H9 (cell line): ENCODE results near the gene RALA. TPM values are rescaled to one million over a fixed set of nuclear protein-coding genes. Genes with fewer than 3 reads are reported as not detected.

Source experiments
- DNase-seq: peaks from one replicate; pipeline ENCODE4 v3.0.0-alpha.2; 2017
- H2AFZ ChIP-seq: one replicate; pipeline ENCODE4 v1.6.1; 2013; ENCODE audit warnings: mild to moderate bottlenecking, low read length, control low read depth, moderate library complexity
- H2AK5ac ChIP-seq: 2 replicates; pipeline ENCODE4 v1.6.1; 2013; ENCODE audit warnings: low read length, control low read depth, mixed read lengths; ENCODE audit not compliant: insufficient read length
- H2BK120ac ChIP-seq: one replicate; pipeline ENCODE4 v1.6.1; 2013; ENCODE audit warnings: low read depth, mild to moderate bottlenecking, low read length, control low read depth, inconsistent platforms; ENCODE audit not compliant: poor library complexity, severe bottlenecking
- H2BK12ac ChIP-seq: 2 replicates; pipeline ENCODE4 v1.6.1; 2013; ENCODE audit warnings: low read length, control low read depth, mixed read lengths, low read depth; ENCODE audit not compliant: insufficient read length
- H2BK15ac ChIP-seq: 2 replicates; pipeline ENCODE4 v1.6.1; 2013; ENCODE audit warnings: low read depth, low read length, control low read depth
- H2BK20ac ChIP-seq: one replicate; pipeline ENCODE4 v1.6.1; 2013; ENCODE audit warnings: low read depth, mild to moderate bottlenecking, low read length, control low read depth, inconsistent platforms; ENCODE audit not compliant: poor library complexity, severe bottlenecking
- H2BK5ac ChIP-seq: 2 replicates; pipeline ENCODE4 v1.6.1; 2013; ENCODE audit warnings: low read length, control low read depth, mixed read lengths; ENCODE audit not compliant: insufficient read length
- H3K14ac ChIP-seq: 2 replicates; pipeline ENCODE4 v1.6.1; 2013; ENCODE audit warnings: low read length, control low read depth; ENCODE audit not compliant: insufficient read depth
- H3K18ac ChIP-seq: 2 replicates; pipeline ENCODE4 v1.6.1; 2013; ENCODE audit warnings: low read depth, mild to moderate bottlenecking, mixed read lengths, low read length, control low read depth; ENCODE audit not compliant: insufficient read length
- H3K23ac ChIP-seq: 2 replicates; pipeline ENCODE4 v1.6.1; 2013; ENCODE audit warnings: low read length, control low read depth, mixed read lengths, low read depth; ENCODE audit not compliant: insufficient read length
- H3K23me2 ChIP-seq: 2 replicates; pipeline ENCODE4 v1.6.1; 2013; ENCODE audit warnings: low read depth, mild to moderate bottlenecking, mixed read lengths, low read length, control low read depth; ENCODE audit not compliant: insufficient read length, poor library complexity, severe bottlenecking
- H3K27ac ChIP-seq: 2 replicates; pipeline ENCODE4 v1.5.1; 2013; ENCODE audit warnings: low read length, control low read depth, mixed read lengths, low read depth; ENCODE audit not compliant: insufficient read length
- H3K27me3 ChIP-seq: 2 replicates; pipeline ENCODE4 v1.6.1; 2013; ENCODE audit warnings: low read length, control low read depth, inconsistent platforms; ENCODE audit not compliant: insufficient read depth
- H3K4ac ChIP-seq: 2 replicates; pipeline ENCODE4 v1.6.1; 2013; ENCODE audit warnings: low read depth, mild to moderate bottlenecking, control low read depth, inconsistent platforms, low read length, moderate library complexity
- H3K4me1 ChIP-seq: 2 replicates; pipeline ENCODE4 v1.6.1; 2013; ENCODE audit warnings: low read length, control low read depth, inconsistent platforms; ENCODE audit not compliant: insufficient read depth
- H3K4me2 ChIP-seq: 2 replicates; pipeline ENCODE4 v1.6.1; 2013; ENCODE audit warnings: low read length, control low read depth, mixed read lengths; ENCODE audit not compliant: insufficient read length, insufficient read depth
- H3K56ac ChIP-seq: 2 replicates; pipeline ENCODE4 v1.6.1; 2013; ENCODE audit warnings: low read depth, mild to moderate bottlenecking, mixed read lengths, low read length, control low read depth; ENCODE audit not compliant: insufficient read length
- H3K79me1 ChIP-seq: 2 replicates; pipeline ENCODE4 v1.6.1; 2013; ENCODE audit warnings: low read depth, mild to moderate bottlenecking, moderate library complexity, low read length, control low read depth, inconsistent platforms; ENCODE audit not compliant: insufficient read depth, poor library complexity, severe bottlenecking
- H3K79me2 ChIP-seq: 2 replicates; pipeline ENCODE4 v1.6.1; 2013; ENCODE audit warnings: low read length, control low read depth, inconsistent platforms; ENCODE audit not compliant: insufficient read depth
- H3K9ac ChIP-seq: 2 replicates; pipeline ENCODE4 v1.6.1; 2013; ENCODE audit warnings: low read length, control low read depth, mixed read lengths; ENCODE audit not compliant: insufficient read length; ENCODE audit errors: extremely low read depth
- H3K9me3 ChIP-seq: one replicate; pipeline ENCODE4 v1.6.1; 2013; ENCODE audit warnings: low read depth, low read length, inconsistent platforms; ENCODE audit not compliant: control insufficient read depth
- H3T11ph ChIP-seq: one replicate; pipeline ENCODE4 v1.6.1; 2013; ENCODE audit warnings: mild to moderate bottlenecking, low read length, control low read depth, inconsistent platforms
- H4K20me1 ChIP-seq: one replicate; pipeline ENCODE4 v1.6.1; 2013; ENCODE audit not compliant: control insufficient read depth, insufficient read length, insufficient read depth
- H4K5ac ChIP-seq: 2 replicates; pipeline ENCODE4 v1.6.1; 2013; ENCODE audit warnings: low read depth, mild to moderate bottlenecking, mixed read lengths, low read length, control low read depth; ENCODE audit not compliant: insufficient read length
- H4K8ac ChIP-seq: replicated peaks from 2 replicates; pipeline ENCODE4 v1.6.1; 2013; ENCODE audit warnings: low read length, control low read depth, mixed read lengths, low read depth; ENCODE audit not compliant: insufficient read length
- H4K91ac ChIP-seq: 2 replicates; pipeline ENCODE4 v1.6.1; 2013; ENCODE audit warnings: low read depth, mild to moderate bottlenecking, moderate library complexity, mixed read lengths, low read length, control low read depth; ENCODE audit not compliant: insufficient read length
- H3K27ac Mint-ChIP-seq, 3 experiments: 2 replicates in 2 of 3; 3 replicates in 1 of 3; pipeline ENCODE4 v1.8.0; 2020 to 2021; ENCODE audit warnings: mixed read lengths in 3 of 3, mild to moderate bottlenecking in 1 of 3, moderate library complexity in 1 of 3
- H3K27me3 Mint-ChIP-seq: 2 replicates; pipeline ENCODE4 v1.8.0; 2021; ENCODE audit warnings: low read depth, mild to moderate bottlenecking, moderate library complexity, mixed read lengths
- H3K36me3 Mint-ChIP-seq, 3 experiments: 2 replicates in 2 of 3; 3 replicates in 1 of 3; pipeline ENCODE4 v1.8.0; 2020 to 2021; ENCODE audit warnings: low read depth in 3 of 3, mixed read lengths in 3 of 3; ENCODE audit not compliant: insufficient read depth in 1 of 3
- H3K4me1 Mint-ChIP-seq, 2 experiments: 2 replicates each; pipeline ENCODE4 v1.8.0; 2020; ENCODE audit warnings: mixed read lengths in 2 of 2
- H3K4me3 Mint-ChIP-seq, 2 experiments: 2 replicates in 1 of 2; 3 replicates in 1 of 2; pipeline ENCODE4 v1.8.0; 2020 to 2021; ENCODE audit warnings: mild to moderate bottlenecking in 2 of 2, mixed read lengths in 2 of 2, moderate library complexity in 1 of 2
- H3K9me3 Mint-ChIP-seq, 2 experiments: 2 replicates in 1 of 2; 3 replicates in 1 of 2; pipeline ENCODE4 v1.8.0; 2020; ENCODE audit warnings: mild to moderate bottlenecking in 2 of 2, mixed read lengths in 2 of 2, moderate library complexity in 1 of 2
- WGBS: extraction: QIAGEN DNeasy Blood & Tissue Kit; methylation state at CpG from one replicate; pipeline ENCODE4 v1.1.7; 2013; ENCODE audit warnings: missing lambda C conversion rate, low lambda C conversion rate, mixed read lengths; ENCODE audit not compliant: insufficient read length; ENCODE audit errors: extremely low coverage; 5-methylcytosine and 5-hydroxymethylcytosine counted together
- total RNA-seq: library from RNA; stranded (reverse); gene quantifications from 2 replicates; pipeline ENCODE4 v1.2.1, GENCODE V29; 2021
- TF ChIP-seq, protein P1 (sequence below): fragments of 200-600 bp; sonication (generic); conservative IDR thresholded peaks from 3 replicates; pipeline ENCODE4 v1.8.0; 2021; ENCODE audit warnings: antibody characterized with exemption, mild to moderate bottlenecking

The RALA gene
- total RNA-seq, 1 experiment from 2014 or later = 57.5 TPM

- Histone ChIP-seq H2BK5ac (no peak overlapping the region), H3K4me1 (no peaks in the 10 kb centered on the region), H3K4ac (no peak overlapping the region), H3K79me1 (no peaks in the 10 kb centered on the region), H2BK15ac (no peak overlapping the region), H3K9ac (no peak overlapping the region), H2AK5ac (no peak overlapping the region), H3K18ac (no peak overlapping the region), H4K91ac (no peak overlapping the region), H4K5ac (no peak overlapping the region), H4K8ac (no peak overlapping the region), H3K23ac (no peak overlapping the region), H3K56ac (no peak overlapping the region), H3K79me2 (no peaks in the 10 kb centered on the region), H2BK12ac (no peak overlapping the region), H3K4me2 (no peak overlapping the region), H2AFZ (no peak overlapping the region), H3K27ac (no peak overlapping the region), H3K14ac (no peak overlapping the region), H3K9me3 (no peaks in the 10 kb centered on the region), H3K23me2 (no peaks in the 10 kb centered on the region), H4K20me1 (no peaks in the 10 kb centered on the region), H3T11ph (no peak overlapping the region), H2BK120ac (no peak overlapping the region), H2BK20ac (no peak overlapping the region), H3K27me3 (no peaks in the 10 kb centered on the region)
- no peak overlapping the region for H3K27ac Mint-ChIP-seq
- no peaks in the 10 kb centered on the region for H3K27me3 Mint-ChIP-seq
- peaks cover 24 to 61% (median 59%) of the 10 kb centered on the region in 3 experiments; a peak in 6 of 7 replicates for H3K36me3 Mint-ChIP-seq
- peaks cover 4% of the 10 kb centered on the region in 2 experiments; a peak in 2 of 4 replicates for H3K4me1 Mint-ChIP-seq
- H3K9me3 Mint-ChIP-seq = no peaks in the 10 kb centered on the region
- TF ChIP-seq, protein P1, sequence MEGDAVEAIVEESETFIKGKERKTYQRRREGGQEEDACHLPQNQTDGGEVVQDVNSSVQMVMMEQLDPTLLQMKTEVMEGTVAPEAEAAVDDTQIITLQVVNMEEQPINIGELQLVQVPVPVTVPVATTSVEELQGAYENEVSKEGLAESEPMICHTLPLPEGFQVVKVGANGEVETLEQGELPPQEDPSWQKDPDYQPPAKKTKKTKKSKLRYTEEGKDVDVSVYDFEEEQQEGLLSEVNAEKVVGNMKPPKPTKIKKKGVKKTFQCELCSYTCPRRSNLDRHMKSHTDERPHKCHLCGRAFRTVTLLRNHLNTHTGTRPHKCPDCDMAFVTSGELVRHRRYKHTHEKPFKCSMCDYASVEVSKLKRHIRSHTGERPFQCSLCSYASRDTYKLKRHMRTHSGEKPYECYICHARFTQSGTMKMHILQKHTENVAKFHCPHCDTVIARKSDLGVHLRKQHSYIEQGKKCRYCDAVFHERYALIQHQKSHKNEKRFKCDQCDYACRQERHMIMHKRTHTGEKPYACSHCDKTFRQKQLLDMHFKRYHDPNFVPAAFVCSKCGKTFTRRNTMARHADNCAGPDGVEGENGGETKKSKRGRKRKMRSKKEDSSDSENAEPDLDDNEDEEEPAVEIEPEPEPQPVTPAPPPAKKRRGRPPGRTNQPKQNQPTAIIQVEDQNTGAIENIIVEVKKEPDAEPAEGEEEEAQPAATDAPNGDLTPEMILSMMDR = no peak
- no CpG with 5 or more reads among the region's 2 CpGs for WGBS
- no peak for DNase-seq
- no peak overlapping the region for H3K4me3 Mint-ChIP-seq
These were observed 70.4 kb downstream of the RALA start for GRCh38 chr7:39693812-39694211.
